BLaER1 treated with 17β-estradiol and CSF1 and Interleukin-3, amounts not matched to agents 10 nM and 100 nM (cell line): ENCODE results near the gene MNT.

Experiments
- H3K27ac ChIP-seq, 11 experiments: shearing (Covaris generic); formaldehyde crosslinking; 2 replicates each; pipeline ENCODE4 v1.8.1; 2022
- H3K27me3 ChIP-seq, 11 experiments: shearing (Covaris generic); formaldehyde crosslinking; 2 replicates each; pipeline ENCODE4 v1.8.1; 2022
- H3K36me3 ChIP-seq, 11 experiments: shearing (Covaris generic); formaldehyde crosslinking; 2 replicates each; pipeline ENCODE4 v1.8.1; 2022
- H3K4me1 ChIP-seq, 10 experiments: shearing (Covaris generic); formaldehyde crosslinking; 2 replicates each; pipeline ENCODE4 v1.8.1; 2022
- H3K4me2 ChIP-seq, 11 experiments: shearing (Covaris generic); formaldehyde crosslinking; 2 replicates each; pipeline ENCODE4 v1.8.1; 2022
- H3K4me3 ChIP-seq, 10 experiments: shearing (Covaris generic); formaldehyde crosslinking; 2 replicates each; pipeline ENCODE4 v1.8.1; 2022
- H3K9ac ChIP-seq, 11 experiments: shearing (Covaris generic); formaldehyde crosslinking; 2 replicates each; pipeline ENCODE4 v1.8.1; 2022
- H3K9me3 ChIP-seq, 11 experiments: shearing (Covaris generic); formaldehyde crosslinking; replicated peaks in 1 of 11; 2 replicates each; pipeline ENCODE4 v1.8.1; 2022
- H4K20me1 ChIP-seq, 11 experiments: shearing (Covaris generic); formaldehyde crosslinking; 2 replicates each; pipeline ENCODE4 v1.8.1; 2022
- Cebpa-rat ChIP-seq, 11 experiments: shearing (Covaris generic); IDR thresholded peaks; 2 replicates each; pipeline ENCODE4 v1.8.1; 2022

MNT gene

GRCh38 chr17:2392252-2393173 lies 8.3 kb downstream of the MNT start:
- Histone ChIP-seq H3K9me3 (no peaks in the 10 kb centered on the region), H3K4me3 (peak overlapping the region; percentile 60 to 84 (median 70)), H3K9ac (peak overlapping the region; percentile 96 to 100 (median 98)), H3K36me3 (peaks cover 7 to 36% (median 20%) of the 10 kb centered on the region in 11 experiments; a peak in 21 of 22 replicates), H3K27me3 (no peaks in the 10 kb centered on the region), H3K27ac (peak overlapping the region; percentile 96 to 100 (median 98)), H4K20me1 (peaks cover 3 to 49% (median 24%) of the 10 kb centered on the region in 11 experiments; a peak in 14 of 22 replicates), H3K4me2 (peak overlapping the region; percentile 93 to 100 (median 99)), H3K4me1 (peaks cover 59 to 79% (median 72%) of the 10 kb centered on the region in 10 experiments)
- TF ChIP-seq Cebpa-rat (IDR thresholded peaks at IDR 0.05), result peak; percentile 88 to 97 (median 94)

DNA sequence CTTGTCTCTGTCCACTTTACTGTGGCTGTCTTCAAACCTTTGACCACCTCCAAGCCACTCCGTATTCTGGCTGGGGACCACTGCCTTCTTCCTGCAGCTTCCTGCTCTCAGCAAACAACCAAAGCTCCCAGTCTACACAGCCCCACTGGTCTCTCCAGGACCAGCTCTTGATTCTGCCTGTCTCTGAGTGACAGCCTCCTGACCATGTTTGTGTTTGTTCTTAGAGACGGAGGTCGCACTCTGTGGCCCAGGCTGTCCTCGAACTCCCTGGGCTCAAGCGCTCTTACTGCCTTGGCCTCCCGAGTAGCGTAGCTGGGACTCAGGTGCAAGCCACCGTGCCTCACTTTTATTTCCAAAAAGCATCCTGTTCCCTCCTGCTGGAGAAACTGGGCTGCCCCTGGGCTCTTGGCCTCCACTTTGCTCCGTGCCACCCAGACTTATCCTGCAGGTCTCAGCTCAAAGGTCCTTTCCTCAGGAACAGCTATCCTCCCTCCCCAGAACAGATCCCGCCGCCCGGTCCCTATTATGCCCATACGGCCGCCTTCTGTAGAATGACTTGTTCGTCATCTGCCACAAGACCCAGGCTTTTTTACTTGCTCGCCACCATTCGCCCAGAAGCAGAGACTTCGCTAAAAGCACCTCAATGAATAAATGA lies 9.1 kb downstream of the MNT start:
- peak overlapping the region; percentile 60 to 84 (median 70) for H3K4me3 ChIP-seq
- peaks cover 15 to 44% (median 28%) of the 10 kb centered on the region in 11 experiments; a peak in 21 of 22 replicates for H3K36me3 ChIP-seq
- peak overlapping the region; percentile 96 to 100 (median 98) for H3K27ac ChIP-seq
- TF ChIP-seq Cebpa-rat (IDR thresholded peaks at IDR 0.05), result no peak
- no peaks in the 10 kb centered on the region for H3K27me3 ChIP-seq
- H3K4me1 ChIP-seq, result peaks cover 51 to 81% (median 69%) of the 10 kb centered on the region in 10 experiments
- H4K20me1 ChIP-seq, result peaks cover 3 to 48% (median 22%) of the 10 kb centered on the region in 11 experiments; a peak in 14 of 22 replicates
- peak overlapping the region; percentile 96 to 100 (median 98) for H3K9ac ChIP-seq
- H3K9me3 ChIP-seq, result no peaks in the 10 kb centered on the region
- peak overlapping the region; percentile 93 to 100 (median 98) for H3K4me2 ChIP-seq

DNA sequence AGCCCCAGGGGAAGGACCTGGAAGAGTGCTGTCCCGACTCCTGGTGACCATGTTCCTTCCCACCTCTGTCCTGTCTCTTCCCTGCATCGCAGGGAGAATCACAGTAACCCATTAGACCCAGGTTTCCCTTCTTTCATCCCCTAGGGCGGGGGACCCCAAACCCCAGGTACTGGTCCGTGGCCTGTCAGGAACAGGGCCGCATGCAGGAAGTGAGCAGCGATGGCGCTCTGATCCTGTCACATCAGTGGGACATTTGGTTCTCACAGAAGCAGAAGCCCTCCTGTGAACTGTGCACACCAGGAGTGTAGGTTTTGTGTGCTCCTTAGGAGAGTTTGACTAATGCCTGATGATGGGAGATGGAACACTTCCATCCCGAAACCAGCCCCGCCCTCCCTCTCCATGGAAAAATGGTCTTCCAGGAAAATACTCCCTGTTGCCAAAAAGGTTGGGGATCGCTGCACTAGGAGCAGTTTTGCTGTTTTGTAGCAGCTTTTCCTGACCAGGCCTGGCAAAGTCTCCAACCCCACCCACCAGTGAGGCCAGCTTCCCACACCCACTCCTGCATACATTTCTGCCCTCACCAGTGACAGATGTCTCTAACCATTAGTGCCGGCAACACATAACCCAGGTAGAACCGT lies 10.5 kb downstream of the MNT start:
- H3K9ac ChIP-seq, result peak overlapping the region; percentile 96 to 100 (median 98); a peak in 21 of 22 replicates
- no peak for TF ChIP-seq Cebpa-rat (IDR thresholded peaks at IDR 0.05)

DNA sequence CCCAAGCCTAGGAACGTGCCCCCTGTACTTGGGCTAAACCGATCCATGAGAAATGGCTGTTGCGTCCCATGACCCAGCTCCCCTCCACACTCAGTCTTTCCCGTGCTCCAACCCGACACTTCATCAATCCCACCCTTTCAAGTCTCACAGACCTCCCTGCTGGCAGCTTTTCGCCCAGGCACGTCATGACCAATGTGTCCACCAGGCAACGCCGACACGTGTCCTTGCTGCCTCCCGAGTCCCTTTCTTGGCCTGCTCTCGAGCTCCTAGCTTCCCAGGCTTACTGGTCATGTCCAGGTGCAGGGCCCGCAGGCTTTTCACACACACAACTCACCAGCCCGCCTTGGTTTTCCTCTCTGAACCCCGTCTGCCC lies 12.2 kb downstream of the MNT start:
- Histone ChIP-seq H3K27me3 (no peaks in the 10 kb centered on the region), H3K9me3 (no peaks in the 10 kb centered on the region), H3K4me2 (peak overlapping the region in 3 of 11 experiments; percentile 20 to 100 (median 98); a peak in 4 of 22 replicates), H3K36me3 (peaks cover 23 to 61% (median 42%) of the 10 kb centered on the region in 11 experiments; a peak in 21 of 22 replicates), H3K9ac (peak overlapping the region in 8 of 11 experiments; percentile 6 to 100 (median 76); a peak in 9 of 22 replicates), H3K4me1 (peaks cover 23 to 78% (median 55%) of the 10 kb centered on the region in 10 experiments), H3K4me3 (no peak overlapping the region), H3K27ac (peak overlapping the region in 10 of 11 experiments; percentile 22 to 100 (median 97); a peak in 17 of 22 replicates), H4K20me1 (peaks cover 0 to 33% (median 3%) of the 10 kb centered on the region in 11 experiments; a peak in 7 of 22 replicates)
- TF ChIP-seq Cebpa-rat (IDR thresholded peaks at IDR 0.05), result no peak

More for the DNA sequence above, 10.5 kb downstream of the MNT start:
- H4K20me1 ChIP-seq, result peaks cover 0 to 45% (median 10%) of the 10 kb centered on the region in 11 experiments; a peak in 14 of 22 replicates
- peak overlapping the region; percentile 96 to 100 (median 98) for H3K27ac ChIP-seq
- peaks cover 23 to 55% (median 40%) of the 10 kb centered on the region in 11 experiments; a peak in 21 of 22 replicates for H3K36me3 ChIP-seq
- H3K4me3 ChIP-seq, result peak overlapping the region in 3 of 10 experiments; percentile 60 to 70 (median 69); a peak in 3 of 20 replicates
- H3K4me1 ChIP-seq, result peaks cover 37 to 81% (median 66%) of the 10 kb centered on the region in 10 experiments
- H3K4me2 ChIP-seq, result peak overlapping the region; percentile 93 to 100 (median 98)
- H3K27me3 ChIP-seq, result no peaks in the 10 kb centered on the region
- no peaks in the 10 kb centered on the region for H3K9me3 ChIP-seq

GRCh38 chr17:2388020-2388682 lies 12.7 kb downstream of the MNT start:
- no peak for TF ChIP-seq Cebpa-rat (IDR thresholded peaks at IDR 0.05)

DNA sequence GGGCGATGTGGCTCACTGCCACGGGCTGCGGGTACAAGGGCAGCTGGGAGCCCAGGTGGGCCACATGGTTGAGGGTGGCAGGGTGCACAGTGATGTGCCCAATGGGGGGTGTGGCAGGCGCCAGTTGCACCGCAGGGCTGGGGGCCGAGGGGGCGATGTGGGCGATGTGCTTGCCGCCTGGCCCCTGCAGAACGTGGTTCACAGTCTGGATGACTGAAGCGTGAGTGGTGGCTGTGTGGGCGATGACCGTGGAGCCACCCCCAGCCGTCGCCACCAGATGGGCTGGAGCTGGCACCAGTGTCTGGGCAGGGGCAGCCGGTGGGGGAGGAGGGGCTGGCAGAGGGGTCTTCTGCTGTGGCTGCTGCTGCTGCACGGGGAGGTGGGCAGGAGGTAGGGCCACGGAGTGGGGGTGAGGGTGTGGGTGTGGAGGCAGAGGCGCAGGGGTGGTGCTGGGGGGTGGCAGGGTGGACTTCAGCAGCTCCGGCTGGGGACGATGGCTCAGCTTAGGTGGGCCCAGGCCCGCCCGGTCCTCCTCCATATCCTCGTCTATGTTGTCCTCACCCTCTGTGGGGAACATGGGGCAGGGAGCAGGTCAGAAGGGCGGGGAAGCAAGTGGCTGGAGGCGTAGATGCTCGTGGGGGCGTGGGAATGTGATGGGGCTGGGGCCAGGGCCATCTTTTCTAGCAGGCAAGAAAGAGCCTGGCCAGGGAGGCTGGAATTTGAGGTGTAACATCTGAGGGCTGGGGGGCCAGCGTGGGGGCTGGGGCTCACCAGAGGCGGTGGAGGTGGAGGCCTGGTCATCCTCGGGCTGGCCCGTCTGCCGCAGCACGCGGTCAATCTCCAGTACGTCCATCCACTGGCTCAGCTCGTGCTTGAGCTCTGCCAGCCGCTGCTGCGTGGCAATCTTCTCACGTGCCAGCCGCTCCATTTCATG lies 13.5 kb downstream of the MNT start:
- peaks cover 0 to 33% (median 3%) of the 10 kb centered on the region in 11 experiments; a peak in 7 of 22 replicates for H4K20me1 ChIP-seq
- no peaks in the 10 kb centered on the region for H3K27me3 ChIP-seq
- peak overlapping the region in 7 of 11 experiments; percentile 7 to 100 (median 51); a peak in 8 of 22 replicates for H3K27ac ChIP-seq
- no peak overlapping the region for H3K4me3 ChIP-seq
- peak overlapping the region in 6 of 11 experiments; percentile 25 to 37 (median 36); a peak in 7 of 22 replicates for H3K4me2 ChIP-seq
- H3K36me3 ChIP-seq, result peaks cover 23 to 62% (median 46%) of the 10 kb centered on the region in 11 experiments; a peak in 21 of 22 replicates
- TF ChIP-seq Cebpa-rat (IDR thresholded peaks at IDR 0.05), result no peak
- H3K4me1 ChIP-seq, result peaks cover 29 to 90% (median 66%) of the 10 kb centered on the region in 10 experiments
- H3K9me3 ChIP-seq, result no peaks in the 10 kb centered on the region
- H3K9ac ChIP-seq, result peak overlapping the region in 2 of 11 experiments; percentile 31 to 35; a peak in 2 of 22 replicates

More at GRCh38 chr17:2388020-2388682, 12.7 kb downstream of the MNT start:
- Histone ChIP-seq H4K20me1 (peaks cover 0 to 33% (median 3%) of the 10 kb centered on the region in 11 experiments; a peak in 7 of 22 replicates), H3K4me3 (no peak overlapping the region), H3K9me3 (no peaks in the 10 kb centered on the region), H3K4me2 (peak overlapping the region in 2 of 11 experiments; percentile 20 to 98; a peak in 1 of 22 replicates), H3K27ac (peak overlapping the region in 8 of 11 experiments; percentile 22 to 100 (median 97); a peak in 13 of 22 replicates), H3K36me3 (peaks cover 23 to 61% (median 45%) of the 10 kb centered on the region in 11 experiments; a peak in 21 of 22 replicates), H3K27me3 (no peaks in the 10 kb centered on the region), H3K9ac (peak overlapping the region in 4 of 11 experiments; percentile 31 to 39 (median 36); a peak in 2 of 22 replicates), H3K4me1 (peaks cover 24 to 83% (median 60%) of the 10 kb centered on the region in 10 experiments)
